ENCODE measurements around the gene MOV10L1. TPM values are rescaled to one million over a fixed set of nuclear protein-coding genes. Genes with fewer than 3 reads are reported as not detected.
A peak's percentile ranks its signal among the peaks of the same experiment; 100 is the strongest.

MOV10L1 gene
- total and polyA plus RNA-seq, 2 experiments from 2014 or later = 0.73 to 1.8 TPM

- Histone ChIP-seq H3F3A (replicated peaks; ENCODE audit: low read depth) (no peaks in the 10 kb centered on the region), H3K27ac (ENCODE audit: low read depth) (no peak overlapping the region), H3K4me1 (ENCODE audit: insufficient read depth) (no peaks in the 10 kb centered on the region), H3K4me2 (no peak overlapping the region), H3K9me2 (ENCODE audit: insufficient read depth) (no peaks in the 10 kb centered on the region), H2AFZ (no peak overlapping the region), H4K20me1 (replicated peaks; ENCODE audit: insufficient read depth) (no peaks in the 10 kb centered on the region), H3K36me3 (ENCODE audit: insufficient read depth) (no peaks in the 10 kb centered on the region), H3K4me3 (no peak overlapping the region), H3K27me3 (ENCODE audit: insufficient read depth) (peaks cover 12% of the 10 kb centered on the region), H3K79me2 (replicated peaks; ENCODE audit: insufficient read depth) (no peaks in the 10 kb centered on the region)
- no peaks in the 10 kb centered on the region for H3K36me3 Mint-ChIP-seq (ENCODE audit: low read depth)
- ATAC-seq (no peak), DNase-seq (ENCODE audit: low spot score) (no peak)
- H3K27ac Mint-ChIP-seq = no peak overlapping the region
- no peak overlapping the region for H3K4me3 Mint-ChIP-seq
- H3K9me3 Mint-ChIP-seq = no peaks in the 10 kb centered on the region; the same call in 2 of the 3 replicates
- TF ChIP-seq ETS1 (IDR thresholded peaks at IDR 0.05) (no peak), POLR2AphosphoS5 (IDR thresholded peaks at IDR 0.05; ENCODE audit: low read depth) (no peak)
- H3K4me1 Mint-ChIP-seq = no peaks in the 10 kb centered on the region
- H3K27me3 Mint-ChIP-seq (ENCODE audit: insufficient read depth, low read depth, poor library complexity) = peaks cover 18% of the 10 kb centered on the region
These were observed 35.9 kb upstream of the MOV10L1 start for GRCh38 chr22:50053861-50054260.

GRCh38 chr22:50056214-50056972 is 33.4 kb upstream of the MOV10L1 start:
- Histone ChIP-seq H3F3A (replicated peaks; ENCODE audit: low read depth) (0 out of 2 replicates have a peak, but pooled peaks cover 3% of the 10 kb centered on the region), H3K27ac (ENCODE audit: low read depth) (no peak overlapping the region), H3K79me2 (replicated peaks; ENCODE audit: insufficient read depth) (no peaks in the 10 kb centered on the region)

More at GRCh38 chr22:50056214-50056972, 33.4 kb upstream of the MOV10L1 start:
- H3K4me3 ChIP-seq = no peak overlapping the region
- Mint-ChIP-seq H3K27ac (no peak overlapping the region), H3K9me3 (no peaks in the 10 kb centered on the region; the same call in 2 of the 3 replicates), H3K27me3 (ENCODE audit: insufficient read depth, low read depth, poor library complexity) (peaks cover 20% of the 10 kb centered on the region), H3K4me3 (no peak overlapping the region; the same call in 2 of the 3 replicates), H3K36me3 (ENCODE audit: low read depth) (no peaks in the 10 kb centered on the region), H3K4me1 (peaks cover 11% of the 10 kb centered on the region)
- ATAC-seq = no peak
- no peak overlapping the region for H2AFZ ChIP-seq
- no peaks in the 10 kb centered on the region for H3K9me2 ChIP-seq (ENCODE audit: insufficient read depth)
- H3K27me3 ChIP-seq (ENCODE audit: insufficient read depth) = peaks cover 17% of the 10 kb centered on the region
- no peaks in the 10 kb centered on the region for H4K20me1 ChIP-seq (replicated peaks; ENCODE audit: insufficient read depth)
- H3K36me3 ChIP-seq (ENCODE audit: insufficient read depth) = no peaks in the 10 kb centered on the region
- TF ChIP-seq JUNB (IDR thresholded peaks at IDR 0.05; ENCODE audit: unreplicated experiment) = no peak
- TF ChIP-seq REST (IDR thresholded peaks at IDR 0.05; ENCODE audit: unreplicated experiment) = no peak
- TF ChIP-seq ZNF331 (CRISPR knock-in tag; IDR thresholded peaks at IDR 0.05; ENCODE audit: low read depth) = no peak
- TF ChIP-seq STAT1 (IDR thresholded peaks at IDR 0.05; ENCODE audit: unreplicated experiment) = no peak
- no peak for TF ChIP-seq CTCF (conservative IDR thresholded peaks at IDR 0.05; ENCODE audit: low read depth in 2 of 2)
- TF ChIP-seq ETS1 (IDR thresholded peaks at IDR 0.05) = no peak
- no peak for TF ChIP-seq CREB1 (CRISPR knock-in tag; IDR thresholded peaks at IDR 0.05; ENCODE audit: low read depth)
- TF ChIP-seq EZH2 (IDR thresholded peaks at IDR 0.05; ENCODE audit: low read depth, unreplicated experiment) = no peak
- H3K4me1 ChIP-seq (ENCODE audit: insufficient read depth) = peaks cover 5% of the 10 kb centered on the region
- H3K4me2 ChIP-seq = no peak overlapping the region
- peak; percentile 20 for DNase-seq (ENCODE audit: low spot score)

All from GM23338 (cell line).